ENCODE measurements around the gene DUS1L. TPM values are rescaled to one million over a fixed set of nuclear protein-coding genes. Genes with fewer than 3 reads are reported as not detected.

DUS1L gene
- polyA plus RNA-seq, 2 of the 4 experiments (the other 2 are of a cell fraction): 48.1 to 83.6 TPM

- FAIRE-seq (no peak), DNase-seq (ENCODE audit: low read depth in 1 of 2, low spot score in 1 of 2) (no peak), ATAC-seq (no peak)
- Histone ChIP-seq H3K4me1 (0 out of 3 replicates have a peak, but pooled peaks cover 5% of the 10 kb centered on the region), H3K4me2 (no peak overlapping the region), H3K4me3 (no peak overlapping the region), H3K27ac (0 out of 6 replicates have a peak overlapping the region, but pooled peaks of 1 of the 2 experiments have one; percentile 5), H3K9me3 (no peaks in the 10 kb centered on the region)
- WGBS (ENCODE audit: missing lambda C conversion rate): 86% methylated on average over 22 of the region's 22 CpGs
- POLR2A ChIA-PET: interaction anchor here (0.9 kb wide), 1 partner anchor 10 kb away, joined by 3 read pairs; no protein-coding TSS in a partner anchor
- TF ChIP-seq ATOH8 (CRISPR knock-in tag; IDR thresholded peaks at IDR 0.05; ENCODE audit: low read depth): no peak
- no peak for TF ChIP-seq HDAC2 (IDR thresholded peaks at IDR 0.05)
- TF ChIP-seq GATA3 (IDR thresholded peaks at IDR 0.05; ENCODE audit: borderline replicate concordance): no peak
- TF ChIP-seq JUN (IDR thresholded peaks at IDR 0.05): no peak
- TF ChIP-seq BCL3 (IDR thresholded peaks at IDR 0.05): no peak
- TF ChIP-seq CHD4 (IDR thresholded peaks at IDR 0.05; ENCODE audit: borderline replicate concordance): no peak
- no peak for TF ChIP-seq TP53 (CRISPR knock-in tag; IDR thresholded peaks at IDR 0.05)
- TF ChIP-seq FOSL2 (IDR thresholded peaks at IDR 0.05): no peak
- TF ChIP-seq FOSL2 (CRISPR knock-in tag; IDR thresholded peaks at IDR 0.05): no peak
- TF ChIP-seq RAD21 (conservative IDR thresholded peaks at IDR 0.05 in 1 of 2, IDR thresholded peaks at IDR 0.05 in 1 of 2): no peak
- TF ChIP-seq MAZ (IDR thresholded peaks at IDR 0.05; ENCODE audit: borderline replicate concordance, low read depth, low read length): no peak
- no peak for TF ChIP-seq MAFK (IDR thresholded peaks at IDR 0.05; ENCODE audit: partially characterized antibody)
- CTCF ChIA-PET: interaction anchor here (1.0 to 33.2 kb wide), 5 partner anchors 7 to 541 kb away, joined by 3 to 794 read pairs (median 4); partner anchors contain the start of genes CENPX, DCXR, LRRC45 and NOTUM
Observed at GRCh38 chr17:82013341-82013740, 52.3 kb downstream of the DUS1L start.

GRCh38 chr17:82012640-82013295, 52.8 kb downstream of the DUS1L start:
- Histone ChIP-seq H3K9me3 (no peaks in the 10 kb centered on the region), H3K4me1 (no peaks in the 10 kb centered on the region), H3K4me2 (no peak overlapping the region), H3K4me3 (no peak overlapping the region), H3K27ac (peak overlapping the region in 1 of 2 experiments; percentile 18; a peak in 1 of 6 replicates)
- ChIA-PET POLR2A (interaction anchor here (0.9 kb wide), 1 partner anchor 9 kb away, joined by 3 read pairs; no protein-coding TSS in a partner anchor), CTCF (interaction anchor here (0.6 to 33.2 kb wide), 5 partner anchors 8 to 542 kb away, joined by 3 to 794 read pairs (median 4); partner anchors contain the start of genes CENPX, DCXR, LRRC45 and NOTUM)
- TF ChIP-seq NR3C1 (IDR thresholded peaks at IDR 0.05) (no peak), MYC (IDR thresholded peaks at IDR 0.05; ENCODE audit: borderline replicate concordance, low read length) (no peak)
- FAIRE-seq (no peak), DNase-seq (ENCODE audit: low read depth in 1 of 2, low spot score in 1 of 2) (no peak), ATAC-seq (0 out of 6 replicates have a peak, but pooled peaks of 1 of the 2 experiments have one; percentile 3)
- 91% methylated on average over 15 of the region's 19 CpGs for WGBS (ENCODE audit: missing lambda C conversion rate)

GRCh38 chr17:82012261-82012639, 53.4 kb downstream of the DUS1L start:
- Histone ChIP-seq H3K4me3 (no peak overlapping the region), H3K4me2 (no peak overlapping the region), H3K27ac (peak overlapping the region in 1 of 2 experiments; percentile 18; a peak in 1 of 6 replicates), H3K9me3 (no peaks in the 10 kb centered on the region), H3K4me1 (no peaks in the 10 kb centered on the region; the same call in 2 of the 3 replicates)
- FAIRE-seq (no peak), ATAC-seq (no peak), DNase-seq (ENCODE audit: low read depth in 1 of 2, low spot score in 1 of 2) (no peak)
- WGBS (ENCODE audit: missing lambda C conversion rate): 89% methylated on average over 20 of the region's 20 CpGs
- POLR2A ChIA-PET: no interaction called here
- CTCF ChIA-PET: interaction anchor here (0.6 to 33.2 kb wide), 5 partner anchors 8 to 542 kb away, joined by 3 to 794 read pairs (median 4); partner anchors contain the start of genes CENPX, LRRC45 and NOTUM
- TF ChIP-seq ESRRA (IDR thresholded peaks at IDR 0.05; ENCODE audit: borderline replicate concordance, low read length) (no peak), ZC3H11A (IDR thresholded peaks at IDR 0.05) (no peak), RAD21 (conservative IDR thresholded peaks at IDR 0.05 in 1 of 2, IDR thresholded peaks at IDR 0.05 in 1 of 2) (no peak), CEBPB (IDR thresholded peaks at IDR 0.05) (no peak), RARB (CRISPR knock-in tag; IDR thresholded peaks at IDR 0.05) (no peak), SREBF2 (IDR thresholded peaks at IDR 0.05) (no peak), HDAC2 (IDR thresholded peaks at IDR 0.05) (no peak), HMGXB4 (CRISPR knock-in tag; IDR thresholded peaks at IDR 0.05; ENCODE audit: borderline replicate concordance) (no peak), KDM1A (IDR thresholded peaks at IDR 0.05; ENCODE audit: low read depth) (no peak), EP300 (IDR thresholded peaks at IDR 0.05) (no peak), JUNB (IDR thresholded peaks at IDR 0.05) (no peak), ELK1 (IDR thresholded peaks at IDR 0.05; ENCODE audit: low read depth, low read length) (no peak), TP53 (CRISPR knock-in tag; IDR thresholded peaks at IDR 0.05) (no peak), MYC (IDR thresholded peaks at IDR 0.05; ENCODE audit: borderline replicate concordance, low read length) (no peak), RNF2 (IDR thresholded peaks at IDR 0.05; ENCODE audit: borderline replicate concordance, low read depth) (no peak), GATA3 (IDR thresholded peaks at IDR 0.05; ENCODE audit: borderline replicate concordance) (no peak), JUN (IDR thresholded peaks at IDR 0.05) (no peak)
